GM21619 (cell line): ENCODE results near the gene STK25.

Source experiments
- ATAC-seq: cut with Tn5 transposase; IDR thresholded peaks from one replicate; pipeline ENCODE4 v1.9.1; 2021; ENCODE audit not compliant: unreplicated experiment

Gene STK25

GRCh38 chr2:241508240-241509154 lies at the start of gene STK25:
Gene STK25 (minus strand): TSS chr2:241508584. CDS start chr2:241508035, 549 bp downstream.
- peak; percentile 90 for ATAC-seq

- ATAC-seq = no peak
Measured at GRCh38 chr2:241556746-241557145, 48.4 kb upstream of the STK25 start.

GRCh38 chr2:241555711-241556110 lies 47.3 kb upstream of the STK25 start:
- ATAC-seq = no peak

- no peak for ATAC-seq
Measured at GRCh38 chr2:241554610-241555322, 46.4 kb upstream of the STK25 start.

- ATAC-seq = no peak
Measured at GRCh38 chr2:241553981-241554380, 45.6 kb upstream of the STK25 start.

DNA sequence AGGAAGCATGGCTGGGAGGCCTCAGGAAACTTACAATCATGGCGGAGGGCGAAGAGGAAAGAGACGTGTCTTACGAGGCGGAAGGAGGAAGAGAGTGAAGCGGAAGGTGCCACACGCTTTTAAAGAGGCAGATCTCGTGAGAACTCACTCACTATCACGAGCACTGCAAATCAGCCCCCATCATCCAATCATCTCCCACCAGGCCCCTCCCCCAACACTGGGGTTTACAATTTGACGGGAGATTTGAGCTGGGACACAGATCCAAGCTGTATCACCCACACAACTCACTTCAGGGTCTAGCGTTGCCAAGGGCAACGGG lies 45.1 kb upstream of the STK25 start:
- no peak for ATAC-seq

- ATAC-seq = no peak
Measured at GRCh38 chr2:241551998-241552737, 43.8 kb upstream of the STK25 start.

GRCh38 chr2:241551599-241551997 lies 43.2 kb upstream of the STK25 start:
- ATAC-seq = no peak

DNA sequence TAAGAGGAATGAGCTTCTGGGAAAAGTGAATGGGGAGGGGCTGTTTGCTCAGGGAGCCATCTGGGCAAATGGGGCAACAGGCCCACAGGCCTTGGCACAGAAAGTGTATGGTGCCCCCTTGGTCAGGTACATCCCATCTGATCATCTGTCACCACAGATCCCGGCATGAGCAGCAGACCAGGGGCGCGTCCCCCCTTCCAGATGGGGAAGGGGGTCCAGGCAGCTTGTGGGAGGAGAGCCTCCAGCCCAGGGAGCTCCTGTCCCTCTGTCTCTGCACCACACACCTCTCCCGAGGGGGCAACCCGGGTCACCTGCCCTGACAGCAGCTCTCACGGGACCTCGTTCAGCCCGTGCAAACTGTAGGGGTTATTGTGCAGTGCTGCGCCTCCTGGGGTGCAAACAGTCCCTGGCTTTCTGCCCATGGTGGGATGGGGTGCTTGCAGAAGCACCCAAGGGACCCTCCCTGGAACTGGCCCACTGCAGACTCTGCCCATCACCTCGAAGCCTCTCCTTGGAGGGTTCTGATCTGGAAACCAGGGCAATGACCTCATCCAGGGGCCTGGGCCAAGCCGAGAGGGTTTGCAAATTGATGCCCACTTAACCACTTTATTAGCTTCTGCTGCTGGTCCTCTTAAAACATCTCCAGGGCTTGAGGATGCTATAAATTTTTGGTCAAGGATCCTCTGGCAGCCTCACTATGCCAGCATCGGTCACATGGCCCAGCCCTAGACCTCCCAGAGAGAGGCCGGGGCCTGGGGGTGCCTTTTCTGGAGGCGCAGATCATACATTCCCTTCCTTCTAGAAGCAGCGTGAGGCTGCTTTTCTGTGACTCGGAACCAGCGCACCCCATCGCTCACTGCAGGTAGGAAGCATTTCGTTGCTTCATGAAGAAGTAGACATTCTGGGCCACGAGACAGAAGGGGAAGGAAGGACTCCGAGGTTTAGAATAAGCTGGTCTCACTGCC lies 42.5 kb upstream of the STK25 start:
- ATAC-seq = no peak

DNA sequence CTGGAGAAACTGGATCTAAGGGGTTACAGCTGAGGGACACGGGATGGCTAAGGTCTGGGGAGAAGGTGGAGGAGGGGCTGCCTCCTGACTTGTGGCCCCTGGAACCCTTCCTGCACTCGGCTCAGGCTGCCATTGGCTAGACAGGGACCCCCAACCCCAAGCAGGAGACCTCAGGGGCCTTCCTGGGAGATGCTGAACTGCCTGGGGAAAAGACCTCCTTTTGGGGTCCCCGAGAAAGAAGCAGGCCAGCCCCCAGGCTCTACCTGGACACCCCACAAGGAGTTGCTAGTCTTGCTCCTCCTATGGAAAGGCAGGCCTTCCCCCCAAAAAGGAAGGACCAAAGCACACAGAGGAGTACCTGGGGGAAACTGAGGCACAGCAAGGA lies 40.1 kb upstream of the STK25 start:
- no peak for ATAC-seq

GRCh38 chr2:241547781-241548450 lies 39.5 kb upstream of the STK25 start:
- ATAC-seq = no peak

GRCh38 chr2:241546771-241547498 lies 38.6 kb upstream of the STK25 start:
- ATAC-seq = no peak

GRCh38 chr2:241545523-241546473 lies 37.4 kb upstream of the STK25 start:
- ATAC-seq = no peak

DNA sequence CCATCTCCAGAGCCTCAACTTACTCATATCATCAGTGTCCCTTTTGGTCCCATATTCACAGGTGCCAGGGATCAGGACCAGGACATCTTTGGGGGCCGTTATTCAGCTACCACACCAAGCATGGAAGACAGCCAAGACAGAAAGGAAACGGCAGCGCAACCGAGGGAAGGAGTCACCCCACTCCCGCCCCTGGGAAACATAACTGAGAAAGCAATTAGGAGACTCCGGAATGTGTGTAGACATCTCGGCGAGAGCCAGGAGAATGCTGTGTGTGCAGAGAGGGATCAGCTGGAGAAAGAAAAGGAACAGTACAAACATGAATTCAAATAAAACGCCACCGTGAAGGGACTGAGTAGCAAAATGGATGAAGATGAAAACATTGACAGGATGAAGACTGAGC lies 36.7 kb upstream of the STK25 start:
- no peak for ATAC-seq

GRCh38 chr2:241542278-241542605 lies 33.9 kb upstream of the STK25 start:
- no peak for ATAC-seq

- no peak for ATAC-seq
Measured at GRCh38 chr2:241541564-241542277, 33.3 kb upstream of the STK25 start.

- no peak for ATAC-seq
Measured at GRCh38 chr2:241540771-241541561, 32.6 kb upstream of the STK25 start.
